ENCODE results near the gene KRTAP5-9.
"Not testable (repeated sequence)": the region's sequence is repeated elsewhere in the genome, so short reads cannot be mapped to it uniquely, and the experiment has no call there.

KRTAP5-9 gene

GRCh38 chr11:71548120-71548519, at the start of gene KRTAP5-9:
KRTAP5-9 (plus strand) TSS chr11:71548420; CDS start chr11:71548658, 238 bp downstream.
- DNase-seq (ENCODE audit: low spot score): no peak

GRCh38 chr11:71499125-71499524, 49.1 kb upstream of the KRTAP5-9 start:
- DNase-seq (ENCODE audit: low spot score): no peak

GRCh38 chr11:71499546-71499945, 48.7 kb upstream of the KRTAP5-9 start:
- DNase-seq (ENCODE audit: low spot score): no peak

GRCh38 chr11:71500601-71501021, 47.6 kb upstream of the KRTAP5-9 start:
- no peak for DNase-seq (ENCODE audit: low spot score)

GRCh38 chr11:71501071-71501985, 46.9 kb upstream of the KRTAP5-9 start:
- no peak for DNase-seq (ENCODE audit: low spot score)

GRCh38 chr11:71502026-71502425, 46.2 kb upstream of the KRTAP5-9 start:
- DNase-seq (ENCODE audit: low spot score): no peak

- no peak for DNase-seq (ENCODE audit: low spot score)
These were observed 45.3 kb upstream of the KRTAP5-9 start for GRCh38 chr11:71502871-71503435.

- DNase-seq (ENCODE audit: low spot score): no peak
These were observed 43.7 kb upstream of the KRTAP5-9 start for GRCh38 chr11:71504531-71504930.

GRCh38 chr11:71505001-71505400, 43.2 kb upstream of the KRTAP5-9 start:
- no peak for DNase-seq (ENCODE audit: low spot score)

GRCh38 chr11:71505781-71506180, 42.4 kb upstream of the KRTAP5-9 start:
- DNase-seq (ENCODE audit: low spot score): no peak

- no peak for DNase-seq (ENCODE audit: low spot score)
These were observed 41.1 kb upstream of the KRTAP5-9 start for GRCh38 chr11:71507102-71507501.

- no peak for DNase-seq (ENCODE audit: low spot score)
These were observed 29.4 kb upstream of the KRTAP5-9 start for GRCh38 chr11:71518506-71519471.

GRCh38 chr11:71519546-71519945, 28.7 kb upstream of the KRTAP5-9 start:
- no peak for DNase-seq (ENCODE audit: low spot score)

- no peak for DNase-seq (ENCODE audit: low spot score)
These were observed 22.9 kb upstream of the KRTAP5-9 start for GRCh38 chr11:71525188-71525937.

- no peak for DNase-seq (ENCODE audit: low spot score)
These were observed 22.2 kb upstream of the KRTAP5-9 start for GRCh38 chr11:71525938-71526495.

- DNase-seq (ENCODE audit: low spot score): not testable (repeated sequence)
These were observed 21.2 kb upstream of the KRTAP5-9 start, which contains the start of gene KRTAP5-7 for GRCh38 chr11:71526796-71527575. KRTAP5-7 (plus strand) TSS chr11:71527267; CDS start chr11:71527301, 34 bp downstream.

- DNase-seq (ENCODE audit: low spot score): no peak
These were observed 20.5 kb upstream of the KRTAP5-9 start for GRCh38 chr11:71527576-71528210.

GRCh38 chr11:71530602-71531001, 17.6 kb upstream of the KRTAP5-9 start:
- DNase-seq (ENCODE audit: low spot score): no peak

- DNase-seq (ENCODE audit: low spot score): no peak
These were observed 16.1 kb upstream of the KRTAP5-9 start for GRCh38 chr11:71532036-71532610.

Data from hepatic stellate cell (primary cell).